ENCODE measurements around the gene UGT1A7.

DNA sequence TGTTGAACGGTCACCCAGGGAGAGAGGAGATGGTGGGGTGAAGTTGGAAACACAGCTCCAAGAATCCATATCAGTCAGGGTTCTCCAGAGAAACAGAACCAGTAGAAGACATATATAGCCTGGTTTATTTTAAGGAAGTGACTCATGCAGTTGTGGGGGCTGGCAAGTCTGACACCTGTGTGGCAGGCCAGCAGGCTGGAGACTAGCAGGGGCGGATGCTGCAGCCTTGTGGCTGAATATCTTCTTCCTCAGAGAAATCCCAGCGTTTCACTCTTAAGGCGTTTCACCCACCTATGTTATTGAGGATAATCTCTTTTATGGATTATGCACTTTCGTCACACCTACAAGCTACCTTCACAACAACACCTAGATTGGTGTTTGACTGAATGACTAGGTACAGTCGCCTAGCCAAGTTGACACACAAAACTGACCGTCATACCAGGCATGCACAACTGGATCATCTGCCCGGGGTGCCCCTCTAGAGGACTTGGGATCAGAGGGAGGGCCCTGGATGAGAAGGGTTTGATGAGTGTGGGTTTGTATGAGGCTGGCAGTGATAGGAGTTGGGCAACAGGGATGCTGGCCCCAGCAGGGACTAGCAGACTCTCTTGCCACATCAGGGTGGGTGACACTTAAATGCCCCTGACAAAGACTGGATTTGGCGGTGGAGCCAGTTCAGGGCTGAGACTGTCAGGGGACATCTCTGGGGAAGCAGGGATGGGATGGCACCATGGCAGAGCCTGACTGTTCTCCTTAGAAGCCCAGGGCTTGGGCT, 119.8 kb downstream of the UGT1A7 start:
- TF ChIP-seq EZH2 (IDR thresholded peaks at IDR 0.05; ENCODE audit: insufficient read depth, poor library complexity, severe bottlenecking) (no peak), EZH2phosphoT487 (IDR thresholded peaks at IDR 0.05; ENCODE audit: insufficient read depth, low read depth) (no peak)
